ENCODE measurements around the gene ZNF891. TPM values are rescaled to one million over a fixed set of nuclear protein-coding genes. Genes with fewer than 3 reads are reported as not detected.

ZNF891 gene
- total and polyA plus RNA-seq, 2 of the 13 experiments (the other 11 are each of a cell fraction or from before 2014, with no cell fraction given), result 1.3 to 2.1 TPM

DNA sequence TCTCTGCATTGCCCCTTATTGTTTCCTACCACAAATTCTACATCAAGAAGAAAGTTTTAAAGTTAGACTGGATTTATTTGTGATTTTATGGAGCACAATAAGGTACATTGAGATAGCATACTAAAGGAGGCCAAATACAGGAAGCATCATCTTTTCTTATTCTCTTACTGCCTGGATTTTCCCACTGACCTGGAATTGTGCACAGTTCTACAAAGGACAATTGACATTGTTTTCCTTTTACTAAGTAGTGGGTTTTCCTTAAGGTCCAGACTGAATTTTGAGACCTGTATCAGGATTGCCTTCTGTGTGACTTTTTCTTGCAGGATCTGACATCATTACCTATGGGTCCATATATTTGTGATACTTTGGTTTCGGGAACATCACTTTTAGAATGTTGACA is 68.1 kb downstream of the ZNF891 start:
- no peaks in the 10 kb centered on the region for H3K4me1 ChIP-seq (ENCODE audit: insufficient read depth, low read length)
- in situ Hi-C loops (cut with HindIII; ENCODE audit: extremely low pct_ligation_motif_present, low pct_unique_long_range_greater_than_20kb) (no loop called here), intact Hi-C loops (cut with micrococcal nuclease; ENCODE audit: unreplicated experiment) (no loop called here)
- no peaks in the 10 kb centered on the region for H4K20me1 ChIP-seq (ENCODE audit: insufficient read depth, low read length)
- 93% methylated on average over 1 of the region's 1 CpG for WGBS (ENCODE audit: low lambda C conversion rate)
- ATAC-seq (no peak), FAIRE-seq (no peak), DNase-seq (ENCODE audit: low spot score) (no peak)
- ChIA-PET CTCF (ENCODE audit: low intra/inter-chr PET ratio, low total read pairs) (no interaction called here), POLR2A (no interaction called here)
- H2AFZ ChIP-seq (ENCODE audit: low read length), result no peak overlapping the region
- no peak overlapping the region for H3K4me3 ChIP-seq (replicated peaks in 1 of 3; ENCODE audit: insufficient read depth in 1 of 3, low read depth in 2 of 3, low read length in 3 of 3)
- peaks cover 100% of the 10 kb centered on the region for H3K9me3 ChIP-seq (ENCODE audit: low read length)
- no peak overlapping the region for H3K4me2 ChIP-seq (ENCODE audit: low read depth, low read length)
- H3K36me3 ChIP-seq (replicated peaks in 1 of 2; ENCODE audit: control insufficient read depth in 1 of 2, insufficient read depth in 2 of 2, low read length in 2 of 2), result no peaks in the 10 kb centered on the region; a peak in 1 of 5 replicates
- no peaks in the 10 kb centered on the region for H3K79me2 ChIP-seq (ENCODE audit: insufficient read depth, low read length)
- TF ChIP-seq ZFP36 (IDR thresholded peaks at IDR 0.05; ENCODE audit: borderline replicate concordance, low read depth, low read length, partially characterized antibody), result no peak
- TF ChIP-seq GABPA (IDR thresholded peaks at IDR 0.05; ENCODE audit: low read depth, low read length), result no peak
- no peak for TF ChIP-seq GABPA (CRISPR knock-in tag; IDR thresholded peaks at IDR 0.05; ENCODE audit: low read depth)
- TF ChIP-seq, protein P1, sequence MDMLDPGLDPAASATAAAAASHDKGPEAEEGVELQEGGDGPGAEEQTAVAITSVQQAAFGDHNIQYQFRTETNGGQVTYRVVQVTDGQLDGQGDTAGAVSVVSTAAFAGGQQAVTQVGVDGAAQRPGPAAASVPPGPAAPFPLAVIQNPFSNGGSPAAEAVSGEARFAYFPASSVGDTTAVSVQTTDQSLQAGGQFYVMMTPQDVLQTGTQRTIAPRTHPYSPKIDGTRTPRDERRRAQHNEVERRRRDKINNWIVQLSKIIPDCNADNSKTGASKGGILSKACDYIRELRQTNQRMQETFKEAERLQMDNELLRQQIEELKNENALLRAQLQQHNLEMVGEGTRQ (IDR thresholded peaks at IDR 0.05; ENCODE audit: low read depth, low read length), result no peak
- TF ChIP-seq, protein P1 (CRISPR knock-in tag; IDR thresholded peaks at IDR 0.05; ENCODE audit: borderline replicate concordance), result no peak
- H3K9ac ChIP-seq (ENCODE audit: insufficient read depth, low read depth, low read length), result no peak overlapping the region
- H3K27ac ChIP-seq (ENCODE audit: extremely low read length, insufficient read depth, low read length), result no peak overlapping the region
- no TSS peak for BruUV-seq (replicated peaks)
- H3K27me3 ChIP-seq (ENCODE audit: control insufficient read depth in 1 of 2, insufficient read depth in 2 of 2, low read length in 2 of 2), result no peaks in the 10 kb centered on the region

Data from HepG2 (cell line).